K562 (cell line): Measurements from ENCODE around the gene PRSS22. TPM values are rescaled to one million over a fixed set of nuclear protein-coding genes. Genes with fewer than 3 reads are reported as not detected.
A peak's percentile ranks its signal among the peaks of the same experiment; 100 is the strongest.

ENCODE experiments used
- ATAC-seq: fragments of 200-7000 bp; cut with Tn5 transposase; 3 replicates; pipeline ENCODE4 v1.9.1; 2020; ENCODE audit warnings: moderate library complexity
- BruUV-seq: library from RNA; stranded (reverse); fragments of 400-500 nt; replicated peaks from 2 replicates; lab custom pipeline; 2021; lab: Mats Ljungman, UMichigan
- CTCF ChIA-PET: fragments of 300-600 bp; formaldehyde crosslinking; extraction: SDS; loops from one replicate; lab custom pipeline; 2021; ENCODE audit warnings: low intra/inter-chr PET ratio; lab: Yijun Ruan, JAX
- POLR2A ChIA-PET: fragments of 300-600, 350-650 bp; sonication (Branson Sonifier 250); formaldehyde crosslinking; extraction: SDS; loops from one replicate; lab custom pipeline; 2021; ENCODE audit warnings: antibody characterized with exemption, inconsistent platforms; lab: Yijun Ruan, JAX
- DNase-seq, 4 experiments: peaks; one replicate each; pipeline versions ENCODE4 v3.0.0 to v3.0.0-alpha.2; 2011 to 2018; ENCODE audit warnings: low spot score in 3 of 4, mixed read lengths in 3 of 4; ENCODE audit errors: extremely low read depth in 1 of 4
- FAIRE-seq: peaks from 2 replicates; lab custom pipeline; 2011; peaks lifted over from hg19 to GRCh38; lab: Jason Lieb, UNC
- H2AFZ ChIP-seq: 2 replicates; pipeline ENCODE4 v1.6.0; 2011; ENCODE audit warnings: low read depth, low read length, control low read depth, inconsistent platforms
- H3K27ac ChIP-seq: fragments of 200-600 bp; 3 replicates; pipeline ENCODE4 v1.8.0; 2011; ENCODE audit warnings: low read depth, mild to moderate bottlenecking, control low read depth, inconsistent platforms, low read length, moderate library complexity, mixed read lengths; ENCODE audit errors: extremely low read depth
- H3K27me3 ChIP-seq, 2 experiments: fragments of 300-600 bp in 1 of 2; 2 replicates in 1 of 2; 3 replicates in 1 of 2; pipeline versions ENCODE4 v1.6.0 to v1.8.0; 2011; ENCODE audit warnings: inconsistent platforms in 2 of 2, low read length in 2 of 2, mild to moderate bottlenecking in 1 of 2, mixed read lengths in 1 of 2, moderate library complexity in 1 of 2; ENCODE audit not compliant: control insufficient read depth in 2 of 2, insufficient read depth in 2 of 2
- H3K36me3 ChIP-seq: fragments of 300-600 bp; 3 replicates; pipeline ENCODE4 v1.8.0; 2011; ENCODE audit warnings: mild to moderate bottlenecking, low read length, inconsistent platforms; ENCODE audit not compliant: control insufficient read depth, insufficient read depth
- H3K4me1 ChIP-seq, 2 experiments: fragments of 200-600 bp in 1 of 2; replicated peaks in 1 of 2; 2 replicates in 1 of 2; 3 replicates in 1 of 2; pipeline versions ENCODE4 v1.5.1 to v1.8.0; 2011; ENCODE audit warnings: inconsistent platforms in 2 of 2, low read length in 2 of 2, mild to moderate bottlenecking in 1 of 2, mixed read lengths in 1 of 2, moderate library complexity in 1 of 2; ENCODE audit not compliant: control insufficient read depth in 2 of 2, insufficient read depth in 2 of 2
- H3K4me2 ChIP-seq: 2 replicates; pipeline ENCODE4 v1.6.1; 2011; ENCODE audit warnings: low read length, control low read depth, inconsistent platforms, mixed read lengths; ENCODE audit not compliant: insufficient read depth
- H3K4me3 ChIP-seq: fragments of 200-600 bp; sonication (generic), shearing (Covaris generic); 2 replicates; pipeline ENCODE4 v1.5.1; 2016; ENCODE audit warnings: control low read depth, inconsistent platforms
- H3K79me2 ChIP-seq: fragments of 200-600 bp; 3 replicates; pipeline ENCODE4 v1.8.0; 2011; ENCODE audit warnings: low read length, inconsistent platforms; ENCODE audit not compliant: control insufficient read depth, insufficient read depth
- H3K9ac ChIP-seq, 2 experiments: 2 replicates each; pipeline versions ENCODE4 v1.6.0 to v1.6.1; 2011; ENCODE audit warnings: low read depth in 2 of 2, low read length in 2 of 2, control low read depth in 1 of 2, inconsistent platforms in 1 of 2, mild to moderate bottlenecking in 1 of 2, mixed read lengths in 1 of 2; ENCODE audit not compliant: insufficient read depth in 1 of 2
- H3K9me1 ChIP-seq: one replicate; pipeline ENCODE4 v1.6.0; 2011; ENCODE audit warnings: inconsistent platforms, mild to moderate bottlenecking, low read length, moderate library complexity; ENCODE audit not compliant: control insufficient read depth, insufficient read depth
- H3K9me3 ChIP-seq: replicated peaks from 2 replicates; pipeline ENCODE4 v1.5.1; 2011; ENCODE audit warnings: low read depth, low read length, inconsistent platforms; ENCODE audit not compliant: control insufficient read depth, insufficient read depth
- H4K20me1 ChIP-seq: replicated peaks from 2 replicates; pipeline ENCODE4 v1.6.1; 2011; ENCODE audit warnings: low read length, inconsistent platforms, mixed read lengths; ENCODE audit not compliant: control insufficient read depth, insufficient read depth
- DEAF1 ChIP-seq: fragments of 450-650 bp; formaldehyde crosslinking; IDR thresholded peaks from 2 replicates; pipeline ENCODE4 v1.4.0; 2020; ENCODE audit warnings: mild to moderate bottlenecking, moderate library complexity
- E2F3 ChIP-seq: fragments of 250-450 bp; sonication (Bioruptor Pico); IDR thresholded peaks from 2 replicates; pipeline ENCODE4 v1.4.0; 2020; ENCODE audit warnings: mild to moderate bottlenecking
- MYNN ChIP-seq, 2 experiments: sonication (generic); formaldehyde crosslinking in 1 of 2; IDR thresholded peaks; 2 replicates each; pipeline versions ENCODE4 v1.5.0 to v1.6.1; 2016 to 2020; ENCODE audit warnings: antibody characterized with exemption in 1 of 2, missing genetic modification reagents in 1 of 2
- PHB ChIP-seq: fragments of 250-450 bp; sonication (Bioruptor Pico); IDR thresholded peaks from 2 replicates; pipeline ENCODE4 v1.5.0; 2021
- PHF20 ChIP-seq: fragments of 450-650 bp; IDR thresholded peaks from 2 replicates; pipeline ENCODE4 v1.6.1; 2018; ENCODE audit not compliant: partially characterized antibody
- SIN3A ChIP-seq, 2 experiments: fragments of 150-350 bp in 1 of 2; IDR thresholded peaks; 2 replicates each; pipeline ENCODE4 v1.6.1; 2011 to 2016; ENCODE audit warnings: borderline replicate concordance in 2 of 2, low read depth in 2 of 2, low read length in 2 of 2, mild to moderate bottlenecking in 2 of 2, moderate library complexity in 2 of 2; ENCODE audit not compliant: control insufficient read depth in 1 of 2
- THRAP3 ChIP-seq: fragments of 450-650 bp; IDR thresholded peaks from 2 replicates; pipeline ENCODE4 v1.6.1; 2016; ENCODE audit warnings: mild to moderate bottlenecking, inconsistent platforms, borderline replicate concordance
- UBTF ChIP-seq, 2 experiments: IDR thresholded peaks; 2 replicates each; pipeline ENCODE4 v1.6.1; 2012; ENCODE audit warnings: improper control_type of control experiment in 2 of 2, low read depth in 2 of 2, low read length in 2 of 2, borderline replicate concordance in 1 of 2
- ZBTB7A ChIP-seq: IDR thresholded peaks from 2 replicates; pipeline ENCODE4 v1.6.1; 2011; ENCODE audit warnings: low read depth, mild to moderate bottlenecking, low read length, moderate library complexity, borderline replicate concordance; ENCODE audit not compliant: control insufficient read depth
- ZFX ChIP-seq: sonication (generic); formaldehyde crosslinking; IDR thresholded peaks from 2 replicates; pipeline ENCODE4 v1.8.0; 2022; ENCODE audit warnings: mild to moderate bottlenecking, missing genetic modification reagents, moderate library complexity
- ZNF274 ChIP-seq: IDR thresholded peaks from 2 replicates; pipeline ENCODE4 v1.6.1; 2011; ENCODE audit warnings: low read depth, mild to moderate bottlenecking, low read length, moderate library complexity, borderline replicate concordance
- WGBS: fragments of 100-300 bp; shearing (Covaris generic); methylation state at CpG from one replicate; pipeline ENCODE4 v1.1.6; 2016; ENCODE audit warnings: low coverage, mixed read lengths; ENCODE audit not compliant: insufficient coverage; ENCODE audit errors: missing lambda C conversion rate; 5-methylcytosine and 5-hydroxymethylcytosine counted together
- in situ Hi-C: fragments of 300-500 bp; cut with MboI; formaldehyde crosslinking; loops from 4 replicates; pipeline ENCODE4 v1.15.0; 2018; ENCODE audit warnings: inconsistent platforms, mixed read lengths
- intact Hi-C: fragments of 100-400 bp; cut with micrococcal nuclease; formaldehyde crosslinking; loops from 2 replicates; pipeline ENCODE4 v1.14.2; 2022
- polyA plus RNA-seq, 8 experiments: library from polyadenylated mRNA; depleted of rRNA in 4 of 8; stranded (reverse) in 5 of 8; unstranded in 3 of 8; fragments of >200 nt; fragmentation: Nextera tagmentation in 2 of 8; fragmentation: Illumina TruSeq in 1 of 8; extraction: Ambion mirVana in 2 of 8; extraction: Trizol in 1 of 8; gene quantifications; 2 replicates each; pipeline versions ENCODE4 v1.2.1 to v1.2.3, GENCODE V29; 2011 to 2014; ENCODE audit warnings: inconsistent platforms in 1 of 8, missing spikeins in 1 of 8
- total RNA-seq, 7 experiments: library from RNA; depleted of rRNA in 6 of 7; stranded (reverse); fragments of >200 nt in 6 of 7; fragmentation: Illumina TruSeq in 2 of 7; extraction: Trizol in 2 of 7; gene quantifications; 2 replicates each; pipeline versions ENCODE4 v1.2.1 to v1.2.3, GENCODE V29; 2011 to 2021; ENCODE audit warnings: low replicate concordance in 1 of 7
- TF ChIP-seq, protein P1 (sequence below), 2 experiments: fragments of 150-350 bp in 1 of 2; IDR thresholded peaks; 2 replicates each; pipeline ENCODE4 v1.6.1; 2012 to 2016; ENCODE audit warnings: low read depth in 2 of 2, low read length in 2 of 2, mild to moderate bottlenecking in 1 of 2, moderate library complexity in 1 of 2

Gene PRSS22
- total and polyA plus RNA-seq, 9 of the 15 experiments (the other 6 are each of a cell fraction or from before 2014, with no cell fraction given): 0.13 to 0.42 TPM; not detected in 7

DNA sequence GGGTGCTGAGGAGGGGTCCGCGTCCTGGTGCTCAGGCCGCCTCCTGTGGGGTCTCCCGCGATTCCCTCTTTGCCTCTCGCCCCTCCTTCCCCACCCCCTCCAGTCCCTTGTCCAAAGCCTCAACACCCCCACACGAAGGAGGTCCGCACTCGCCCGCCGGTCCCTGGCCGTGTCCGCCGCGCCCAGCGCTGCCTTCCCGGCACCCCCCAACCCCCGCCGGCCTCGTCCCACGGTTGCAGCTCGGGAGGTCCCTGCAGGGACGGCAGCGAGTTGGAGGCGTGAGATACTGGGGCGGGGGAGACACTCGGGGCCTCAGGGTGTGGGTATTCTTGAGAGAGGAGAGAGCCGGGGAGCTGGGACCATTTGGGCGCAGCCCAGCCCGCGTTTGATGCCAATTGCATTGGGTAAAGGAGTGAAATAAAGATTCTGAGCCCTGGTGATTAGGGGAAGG is 25.5 kb upstream of the PRSS22 start:
- Histone ChIP-seq H3K9ac (peak overlapping the region; percentile 78 to 99), H2AFZ (peak overlapping the region; percentile 88), H3K4me2 (peak overlapping the region; percentile 86), H3K9me1 (no peaks in the 10 kb centered on the region), H3K79me2 (peaks cover 6% of the 10 kb centered on the region; the same call in 2 of the 3 replicates), H3K4me1 (peaks cover 0 to 26% of the 10 kb centered on the region in 2 experiments; a peak in 3 of 5 replicates), H3K36me3 (no peaks in the 10 kb centered on the region), H3K27ac (peak overlapping the region; percentile 77), H3K4me3 (peak overlapping the region; percentile 60), H3K27me3 (no peaks in the 10 kb centered on the region), H3K9me3 (peaks cover 6% of the 10 kb centered on the region), H4K20me1 (no peaks in the 10 kb centered on the region)
- in situ Hi-C loops: no loop called here
- WGBS: 3% methylated on average over 23 of the region's 31 CpGs
- intact Hi-C loops: loop anchor here (2.0 kb wide), 1 partner anchor 21 kb away; no protein-coding TSS in a partner anchor
- ChIA-PET POLR2A (interaction anchor here (0.6 to 1.9 kb wide), 13 partner anchors 9 to 1101 kb away, joined by 3 to 10 read pairs (median 4); partner anchors contain the start of genes PKMYT1 and SPSB3), CTCF (no interaction called here)
- no TSS peak for BruUV-seq
- FAIRE-seq: no peak
- ATAC-seq: peak; percentile 44
- DNase-seq: peak in 1 of 4 experiments; percentile 29
- TF ChIP-seq MYNN (IDR thresholded peaks at IDR 0.05) (no peak), MYNN (CRISPR knock-in tag; IDR thresholded peaks at IDR 0.05) (no peak), ZFX (peak; percentile 43; the same call in 1 of the 2 replicates), PHB (peak; percentile 74; the same call in 1 of the 2 replicates), UBTF (IDR thresholded peaks at IDR 0.05; ENCODE audit: borderline replicate concordance in 1 of 2, low read depth in 2 of 2, low read length in 2 of 2) (0 out of 4 replicates have a peak, but pooled peaks of 1 of the 2 experiments have one; percentile 15), E2F3 (CRISPR knock-in tag) (0 out of 2 replicates have a peak, but pooled peaks have one; percentile 17), DEAF1 (no peak), ZBTB7A (peak; percentile 20; the same call in 1 of the 2 replicates), PHF20 (peak; percentile 15), SIN3A (IDR thresholded peaks at IDR 0.05; ENCODE audit: borderline replicate concordance in 2 of 2, control insufficient read depth in 1 of 2, low read depth in 2 of 2, low read length in 2 of 2) (peak in 1 of 2 experiments; percentile 2; a peak in 1 of 4 replicates), THRAP3 (no peak), ZNF274 (no peak)
- TF ChIP-seq, protein P1, sequence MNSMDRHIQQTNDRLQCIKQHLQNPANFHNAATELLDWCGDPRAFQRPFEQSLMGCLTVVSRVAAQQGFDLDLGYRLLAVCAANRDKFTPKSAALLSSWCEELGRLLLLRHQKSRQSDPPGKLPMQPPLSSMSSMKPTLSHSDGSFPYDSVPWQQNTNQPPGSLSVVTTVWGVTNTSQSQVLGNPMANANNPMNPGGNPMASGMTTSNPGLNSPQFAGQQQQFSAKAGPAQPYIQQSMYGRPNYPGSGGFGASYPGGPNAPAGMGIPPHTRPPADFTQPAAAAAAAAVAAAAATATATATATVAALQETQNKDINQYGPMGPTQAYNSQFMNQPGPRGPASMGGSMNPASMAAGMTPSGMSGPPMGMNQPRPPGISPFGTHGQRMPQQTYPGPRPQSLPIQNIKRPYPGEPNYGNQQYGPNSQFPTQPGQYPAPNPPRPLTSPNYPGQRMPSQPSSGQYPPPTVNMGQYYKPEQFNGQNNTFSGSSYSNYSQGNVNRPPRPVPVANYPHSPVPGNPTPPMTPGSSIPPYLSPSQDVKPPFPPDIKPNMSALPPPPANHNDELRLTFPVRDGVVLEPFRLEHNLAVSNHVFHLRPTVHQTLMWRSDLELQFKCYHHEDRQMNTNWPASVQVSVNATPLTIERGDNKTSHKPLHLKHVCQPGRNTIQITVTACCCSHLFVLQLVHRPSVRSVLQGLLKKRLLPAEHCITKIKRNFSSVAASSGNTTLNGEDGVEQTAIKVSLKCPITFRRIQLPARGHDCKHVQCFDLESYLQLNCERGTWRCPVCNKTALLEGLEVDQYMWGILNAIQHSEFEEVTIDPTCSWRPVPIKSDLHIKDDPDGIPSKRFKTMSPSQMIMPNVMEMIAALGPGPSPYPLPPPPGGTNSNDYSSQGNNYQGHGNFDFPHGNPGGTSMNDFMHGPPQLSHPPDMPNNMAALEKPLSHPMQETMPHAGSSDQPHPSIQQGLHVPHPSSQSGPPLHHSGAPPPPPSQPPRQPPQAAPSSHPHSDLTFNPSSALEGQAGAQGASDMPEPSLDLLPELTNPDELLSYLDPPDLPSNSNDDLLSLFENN (IDR thresholded peaks at IDR 0.05; ENCODE audit: low read depth in 2 of 2, low read length in 2 of 2): 0 out of 4 replicates have a peak, but pooled peaks of 1 of the 2 experiments have one; percentile 2
